HepG2 (cell line): ENCODE measurements around the gene SUPT4H1. TPM values are rescaled to one million over a fixed set of nuclear protein-coding genes. Genes with fewer than 3 reads are reported as not detected.

Experiments
- GATAD1 ChIP-seq: IDR thresholded peaks from 2 replicates; pipeline ENCODE4 v1.6.1; 2016; ENCODE audit warnings: missing genetic modification reagents, missing compliant biosample characterization
- MAZ ChIP-seq, 2 experiments: sonication (generic) in 1 of 2; formaldehyde crosslinking in 1 of 2; IDR thresholded peaks; 2 replicates each; pipeline versions ENCODE4 v1.5.0 to v1.6.1; 2012 to 2020; ENCODE audit warnings: low read depth in 2 of 2, mild to moderate bottlenecking in 2 of 2, borderline replicate concordance in 1 of 2, improper control_type of control experiment in 1 of 2, low read length in 1 of 2, missing genetic modification reagents in 1 of 2, moderate library complexity in 1 of 2
- MIXL1 ChIP-seq: IDR thresholded peaks from 2 replicates; pipeline ENCODE4 v1.6.1; 2016
- SIX1 ChIP-seq: sonication (generic); formaldehyde crosslinking; IDR thresholded peaks from 2 replicates; pipeline ENCODE4 v1.4.0; 2020; ENCODE audit warnings: missing genetic modification reagents, borderline replicate concordance
- SSRP1 ChIP-seq: IDR thresholded peaks from 2 replicates; pipeline ENCODE4 v1.6.1; 2016; ENCODE audit warnings: control low read depth
- XRCC5 ChIP-seq: fragments of 200-400 bp; formaldehyde crosslinking; optimal IDR thresholded peaks from 2 replicates; pipeline ENCODE3; 2017; ENCODE audit warnings: mild to moderate bottlenecking, low read length
- ZNF10 ChIP-seq: sonication (generic); formaldehyde crosslinking; IDR thresholded peaks from 2 replicates; pipeline ENCODE4 v1.4.0; 2020; ENCODE audit warnings: mild to moderate bottlenecking, low read depth, missing genetic modification reagents, borderline replicate concordance
- ZNF263 ChIP-seq: sonication (generic); formaldehyde crosslinking; IDR thresholded peaks from 2 replicates; pipeline ENCODE4 v1.4.0; 2020; ENCODE audit warnings: missing genetic modification reagents
- ZNF501 ChIP-seq: sonication (generic); formaldehyde crosslinking; IDR thresholded peaks from 2 replicates; pipeline ENCODE4 v1.5.1; 2020; ENCODE audit warnings: mild to moderate bottlenecking, moderate library complexity, missing genetic modification reagents
- ZNF652 ChIP-seq: IDR thresholded peaks from 2 replicates; pipeline ENCODE4 v1.6.1; 2016; ENCODE audit warnings: low read depth, borderline replicate concordance
- ZNF883 ChIP-seq: sonication (generic); formaldehyde crosslinking; IDR thresholded peaks from 2 replicates; pipeline ENCODE4 v1.5.1; 2020; ENCODE audit warnings: mild to moderate bottlenecking, missing genetic modification reagents; ENCODE audit errors: not compliant biosample characterization
- polyA plus RNA-seq, 8 experiments: library from polyadenylated mRNA; depleted of rRNA in 3 of 8; stranded (reverse) in 7 of 8; unstranded in 1 of 8; fragments of >200 nt; fragmentation: Illumina TruSeq in 4 of 8; extraction: Trizol in 4 of 8; gene quantifications; 2 replicates each; pipeline versions ENCODE4 v1.2.1 to v1.2.3, GENCODE V29; 2011 to 2016; ENCODE audit warnings: low read depth in 4 of 8, missing spikeins in 1 of 8, mixed read lengths in 1 of 8; ENCODE audit not compliant: insufficient read depth in 1 of 8
- total RNA-seq, 5 experiments: library from RNA; depleted of rRNA; stranded (reverse); fragments of >200 nt; fragmentation: Illumina TruSeq; extraction: Trizol; gene quantifications; 2 replicates each; pipeline ENCODE4 v1.2.3, GENCODE V29; 2016; ENCODE audit warnings: low read depth in 1 of 5
- TF ChIP-seq, protein P1 (sequence below): sonication (generic); formaldehyde crosslinking; IDR thresholded peaks from 2 replicates; pipeline ENCODE4 v1.4.0; 2020; ENCODE audit warnings: mild to moderate bottlenecking, missing genetic modification reagents
- TF ChIP-seq, protein P2 (sequence below): fragments of 450-650 bp; IDR thresholded peaks from 2 replicates; pipeline ENCODE4 v1.6.1; 2017
- TF ChIP-seq, protein P3 (sequence below): sonication (generic); formaldehyde crosslinking; IDR thresholded peaks from 2 replicates; pipeline ENCODE4 v1.4.0; 2020; ENCODE audit warnings: missing genetic modification reagents
- TF ChIP-seq, protein P4 (sequence below): sonication (generic); formaldehyde crosslinking; IDR thresholded peaks from 2 replicates; pipeline ENCODE4 v1.8.1; 2022; ENCODE audit warnings: low read depth, mild to moderate bottlenecking, missing genetic modification reagents
- TF ChIP-seq, protein P5 (sequence below): sonication (generic); formaldehyde crosslinking; IDR thresholded peaks from 2 replicates; pipeline ENCODE4 v1.5.0; 2020; ENCODE audit warnings: mild to moderate bottlenecking, missing genetic modification reagents, borderline replicate concordance
- TF ChIP-seq, protein P6 (sequence below): sonication (generic); formaldehyde crosslinking; IDR thresholded peaks from 2 replicates; pipeline ENCODE4 v1.5.1; 2020; ENCODE audit warnings: mild to moderate bottlenecking, missing genetic modification reagents, borderline replicate concordance

SUPT4H1 gene
- total and polyA plus RNA-seq, 2 of the 13 experiments (the other 11 are each of a cell fraction or from before 2014, with no cell fraction given), result 155 to 244 TPM

DNA sequence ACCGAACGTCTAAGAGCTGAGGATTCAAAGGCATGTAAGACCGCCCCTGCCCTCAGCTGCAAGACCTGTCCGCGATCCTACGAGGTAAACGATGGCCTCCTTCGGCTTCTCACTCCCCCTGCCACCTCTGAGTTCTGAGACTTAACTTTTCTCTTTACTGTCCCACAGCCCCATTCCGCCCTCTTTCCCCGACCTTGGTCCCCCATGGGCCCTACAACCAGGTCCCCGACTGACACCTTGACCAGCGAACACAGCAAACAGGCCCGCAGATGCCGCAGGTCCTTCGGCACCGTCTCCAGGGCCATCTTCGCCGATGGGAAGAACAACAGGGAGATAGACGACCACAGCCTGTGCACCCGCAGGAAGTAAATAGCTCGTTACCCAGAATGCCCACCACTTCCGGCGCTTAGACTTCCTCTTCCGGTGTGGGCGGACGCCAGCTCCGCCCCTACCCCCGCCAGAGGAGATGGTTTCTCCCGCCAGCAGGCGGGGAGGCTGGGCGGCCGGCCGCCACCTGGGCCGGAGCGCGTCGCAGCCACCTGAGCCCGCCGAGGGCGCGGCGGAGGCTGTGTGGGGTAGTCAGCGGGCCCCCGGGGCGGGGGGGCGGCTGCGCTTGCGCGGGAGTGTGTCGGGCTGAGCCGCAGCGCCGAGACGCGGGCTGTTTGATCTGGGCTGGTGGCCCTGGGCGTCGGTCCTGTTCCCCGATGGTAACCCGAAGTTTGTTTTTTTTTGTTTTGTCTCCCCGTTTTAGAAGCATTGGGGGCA lies at the start of gene SUPT4H1 (continued):
- TF ChIP-seq, protein P1, sequence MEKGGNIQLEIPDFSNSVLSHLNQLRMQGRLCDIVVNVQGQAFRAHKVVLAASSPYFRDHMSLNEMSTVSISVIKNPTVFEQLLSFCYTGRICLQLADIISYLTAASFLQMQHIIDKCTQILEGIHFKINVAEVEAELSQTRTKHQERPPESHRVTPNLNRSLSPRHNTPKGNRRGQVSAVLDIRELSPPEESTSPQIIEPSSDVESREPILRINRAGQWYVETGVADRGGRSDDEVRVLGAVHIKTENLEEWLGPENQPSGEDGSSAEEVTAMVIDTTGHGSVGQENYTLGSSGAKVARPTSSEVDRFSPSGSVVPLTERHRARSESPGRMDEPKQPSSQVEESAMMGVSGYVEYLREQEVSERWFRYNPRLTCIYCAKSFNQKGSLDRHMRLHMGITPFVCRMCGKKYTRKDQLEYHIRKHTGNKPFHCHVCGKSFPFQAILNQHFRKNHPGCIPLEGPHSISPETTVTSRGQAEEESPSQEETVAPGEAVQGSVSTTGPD (CRISPR knock-in tag), result no peak
- TF ChIP-seq SSRP1 (CRISPR knock-in tag), result no peak
- TF ChIP-seq ZNF652 (CRISPR knock-in tag), result no peak
- TF ChIP-seq, protein P2, sequence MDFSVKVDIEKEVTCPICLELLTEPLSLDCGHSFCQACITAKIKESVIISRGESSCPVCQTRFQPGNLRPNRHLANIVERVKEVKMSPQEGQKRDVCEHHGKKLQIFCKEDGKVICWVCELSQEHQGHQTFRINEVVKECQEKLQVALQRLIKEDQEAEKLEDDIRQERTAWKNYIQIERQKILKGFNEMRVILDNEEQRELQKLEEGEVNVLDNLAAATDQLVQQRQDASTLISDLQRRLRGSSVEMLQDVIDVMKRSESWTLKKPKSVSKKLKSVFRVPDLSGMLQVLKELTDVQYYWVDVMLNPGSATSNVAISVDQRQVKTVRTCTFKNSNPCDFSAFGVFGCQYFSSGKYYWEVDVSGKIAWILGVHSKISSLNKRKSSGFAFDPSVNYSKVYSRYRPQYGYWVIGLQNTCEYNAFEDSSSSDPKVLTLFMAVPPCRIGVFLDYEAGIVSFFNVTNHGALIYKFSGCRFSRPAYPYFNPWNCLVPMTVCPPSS, result no peak
- TF ChIP-seq GATAD1 (CRISPR knock-in tag), result peak; percentile 99
- no peak for TF ChIP-seq ZNF10 (CRISPR knock-in tag)
- TF ChIP-seq, protein P3, sequence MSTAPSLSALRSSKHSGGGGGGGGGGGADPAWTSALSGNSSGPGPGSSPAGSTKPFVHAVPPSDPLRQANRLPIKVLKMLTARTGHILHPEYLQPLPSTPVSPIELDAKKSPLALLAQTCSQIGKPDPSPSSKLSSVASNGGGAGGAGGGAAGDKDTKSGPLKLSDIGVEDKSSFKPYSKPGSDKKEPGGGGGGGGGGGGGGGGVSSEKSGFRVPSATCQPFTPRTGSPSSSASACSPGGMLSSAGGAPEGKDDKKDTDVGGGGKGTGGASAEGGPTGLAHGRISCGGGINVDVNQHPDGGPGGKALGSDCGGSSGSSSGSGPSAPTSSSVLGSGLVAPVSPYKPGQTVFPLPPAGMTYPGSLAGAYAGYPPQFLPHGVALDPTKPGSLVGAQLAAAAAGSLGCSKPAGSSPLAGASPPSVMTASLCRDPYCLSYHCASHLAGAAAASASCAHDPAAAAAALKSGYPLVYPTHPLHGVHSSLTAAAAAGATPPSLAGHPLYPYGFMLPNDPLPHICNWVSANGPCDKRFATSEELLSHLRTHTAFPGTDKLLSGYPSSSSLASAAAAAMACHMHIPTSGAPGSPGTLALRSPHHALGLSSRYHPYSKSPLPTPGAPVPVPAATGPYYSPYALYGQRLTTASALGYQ, result peak; percentile 85
- peak; percentile 42; the same call in 1 of the 2 replicates for TF ChIP-seq SIX1 (CRISPR knock-in tag)
- TF ChIP-seq, protein P4, sequence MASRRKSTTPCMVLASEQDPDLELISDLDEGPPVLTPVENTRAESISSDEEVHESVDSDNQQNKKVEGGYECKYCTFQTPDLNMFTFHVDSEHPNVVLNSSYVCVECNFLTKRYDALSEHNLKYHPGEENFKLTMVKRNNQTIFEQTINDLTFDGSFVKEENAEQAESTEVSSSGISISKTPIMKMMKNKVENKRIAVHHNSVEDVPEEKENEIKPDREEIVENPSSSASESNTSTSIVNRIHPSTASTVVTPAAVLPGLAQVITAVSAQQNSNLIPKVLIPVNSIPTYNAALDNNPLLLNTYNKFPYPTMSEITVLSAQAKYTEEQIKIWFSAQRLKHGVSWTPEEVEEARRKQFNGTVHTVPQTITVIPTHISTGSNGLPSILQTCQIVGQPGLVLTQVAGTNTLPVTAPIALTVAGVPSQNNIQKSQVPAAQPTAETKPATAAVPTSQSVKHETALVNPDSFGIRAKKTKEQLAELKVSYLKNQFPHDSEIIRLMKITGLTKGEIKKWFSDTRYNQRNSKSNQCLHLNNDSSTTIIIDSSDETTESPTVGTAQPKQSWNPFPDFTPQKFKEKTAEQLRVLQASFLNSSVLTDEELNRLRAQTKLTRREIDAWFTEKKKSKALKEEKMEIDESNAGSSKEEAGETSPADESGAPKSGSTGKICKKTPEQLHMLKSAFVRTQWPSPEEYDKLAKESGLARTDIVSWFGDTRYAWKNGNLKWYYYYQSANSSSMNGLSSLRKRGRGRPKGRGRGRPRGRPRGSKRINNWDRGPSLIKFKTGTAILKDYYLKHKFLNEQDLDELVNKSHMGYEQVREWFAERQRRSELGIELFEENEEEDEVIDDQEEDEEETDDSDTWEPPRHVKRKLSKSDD (CRISPR knock-in tag), result peak; percentile 79; the same call in 1 of the 2 replicates
- peak; percentile 55 for TF ChIP-seq XRCC5
- TF ChIP-seq ZNF883 (CRISPR knock-in tag), result peak; percentile 89
- TF ChIP-seq ZNF501 (CRISPR knock-in tag), result peak; percentile 85
- TF ChIP-seq MAZ (IDR thresholded peaks at IDR 0.05; ENCODE audit: borderline replicate concordance, low read depth, low read length), result peak; percentile 90
- peak; percentile 95 for TF ChIP-seq MAZ (CRISPR knock-in tag; IDR thresholded peaks at IDR 0.05; ENCODE audit: low read depth)
- TF ChIP-seq, protein P5, sequence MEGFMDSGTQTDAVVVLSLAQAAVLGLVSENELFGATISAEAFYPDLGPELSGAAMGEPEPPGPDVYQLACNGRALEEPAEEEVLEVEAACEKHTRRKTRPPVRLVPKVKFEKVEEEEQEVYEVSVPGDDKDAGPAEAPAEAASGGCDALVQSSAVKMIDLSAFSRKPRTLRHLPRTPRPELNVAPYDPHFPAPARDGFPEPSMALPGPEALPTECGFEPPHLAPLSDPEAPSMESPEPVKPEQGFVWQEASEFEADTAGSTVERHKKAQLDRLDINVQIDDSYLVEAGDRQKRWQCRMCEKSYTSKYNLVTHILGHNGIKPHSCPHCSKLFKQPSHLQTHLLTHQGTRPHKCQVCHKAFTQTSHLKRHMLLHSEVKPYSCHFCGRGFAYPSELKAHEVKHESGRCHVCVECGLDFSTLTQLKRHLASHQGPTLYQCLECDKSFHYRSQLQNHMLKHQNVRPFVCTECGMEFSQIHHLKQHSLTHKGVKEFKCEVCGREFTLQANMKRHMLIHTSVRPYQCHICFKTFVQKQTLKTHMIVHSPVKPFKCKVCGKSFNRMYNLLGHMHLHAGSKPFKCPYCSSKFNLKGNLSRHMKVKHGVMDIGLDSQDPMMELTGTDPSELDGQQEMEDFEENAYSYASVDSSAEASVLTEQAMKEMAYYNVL (CRISPR knock-in tag), result 0 out of 2 replicates have a peak, but pooled peaks have one; percentile 7
- TF ChIP-seq, protein P6, sequence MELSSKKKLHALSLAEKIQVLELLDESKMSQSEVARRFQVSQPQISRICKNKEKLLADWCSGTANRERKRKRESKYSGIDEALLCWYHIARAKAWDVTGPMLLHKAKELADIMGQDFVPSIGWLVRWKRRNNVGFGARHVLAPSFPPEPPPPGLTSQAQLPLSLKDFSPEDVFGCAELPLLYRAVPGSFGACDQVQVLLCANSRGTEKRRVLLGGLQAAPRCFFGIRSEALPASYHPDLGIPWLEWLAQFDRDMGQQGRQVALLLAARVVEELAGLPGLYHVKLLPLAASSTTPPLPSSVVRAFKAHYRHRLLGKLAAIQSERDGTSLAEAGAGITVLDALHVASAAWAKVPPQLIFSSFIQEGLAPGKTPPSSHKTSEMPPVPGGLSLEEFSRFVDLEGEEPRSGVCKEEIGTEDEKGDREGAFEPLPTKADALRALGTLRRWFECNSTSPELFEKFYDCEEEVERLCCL (CRISPR knock-in tag), result no peak
- TF ChIP-seq ZNF263 (CRISPR knock-in tag), result peak; percentile 68
- TF ChIP-seq MIXL1, result peak; percentile 80
